Measurements from ENCODE around the gene WDR43. TPM values are rescaled to one million over a fixed set of nuclear protein-coding genes. Genes with fewer than 3 reads are reported as not detected.

WDR43 gene
- total and polyA plus RNA-seq, 2 experiments from 2014 or later, result 101 to 140 TPM

GRCh38 chr2:28990445-28990844, 96.0 kb downstream of the WDR43 start:
- Mint-ChIP-seq H3K27me3 (ENCODE audit: insufficient read depth, low read depth, poor library complexity) (peaks cover 6% of the 10 kb centered on the region), H3K27ac (no peak overlapping the region), H3K9me3 (no peaks in the 10 kb centered on the region; the same call in 2 of the 3 replicates), H3K4me3 (no peak overlapping the region), H3K36me3 (ENCODE audit: low read depth) (no peaks in the 10 kb centered on the region), H3K4me1 (peaks cover 5% of the 10 kb centered on the region; the same call in 1 of the 3 replicates)
- Histone ChIP-seq H3K4me3 (no peak overlapping the region), H2AFZ (no peak overlapping the region), H3K4me2 (no peak overlapping the region), H3K27me3 (ENCODE audit: insufficient read depth) (no peaks in the 10 kb centered on the region), H3F3A (replicated peaks; ENCODE audit: low read depth) (no peaks in the 10 kb centered on the region), H4K20me1 (replicated peaks; ENCODE audit: insufficient read depth) (no peaks in the 10 kb centered on the region), H3K79me2 (replicated peaks; ENCODE audit: insufficient read depth) (no peaks in the 10 kb centered on the region), H3K4me1 (ENCODE audit: insufficient read depth) (no peaks in the 10 kb centered on the region), H3K27ac (ENCODE audit: low read depth) (no peak overlapping the region), H3K9me2 (ENCODE audit: insufficient read depth) (no peaks in the 10 kb centered on the region), H3K36me3 (ENCODE audit: insufficient read depth) (no peaks in the 10 kb centered on the region)
- TF ChIP-seq CREB1 (CRISPR knock-in tag; IDR thresholded peaks at IDR 0.05; ENCODE audit: low read depth) (no peak), ZNF331 (CRISPR knock-in tag; IDR thresholded peaks at IDR 0.05; ENCODE audit: low read depth) (no peak), STAT1 (IDR thresholded peaks at IDR 0.05; ENCODE audit: unreplicated experiment) (no peak), EZH2phosphoT487 (IDR thresholded peaks at IDR 0.05; ENCODE audit: unreplicated experiment) (no peak), NANOG (IDR thresholded peaks at IDR 0.05; ENCODE audit: borderline replicate concordance) (no peak), CTCF (conservative IDR thresholded peaks at IDR 0.05; ENCODE audit: low read depth in 2 of 2) (no peak), JUNB (IDR thresholded peaks at IDR 0.05; ENCODE audit: unreplicated experiment) (no peak), POLR2AphosphoS5 (IDR thresholded peaks at IDR 0.05; ENCODE audit: low read depth) (no peak), ZNF114 (CRISPR knock-in tag; IDR thresholded peaks at IDR 0.05) (no peak), ETS1 (IDR thresholded peaks at IDR 0.05) (no peak)
- no peak for DNase-seq (ENCODE audit: low spot score)
- ATAC-seq, result no peak

- peaks cover 5% of the 10 kb centered on the region; the same call in 1 of the 3 replicates for H3K4me1 Mint-ChIP-seq
- DNase-seq (ENCODE audit: low spot score), result no peak
- no peak overlapping the region for H3K4me3 Mint-ChIP-seq
- H4K20me1 ChIP-seq (replicated peaks; ENCODE audit: insufficient read depth), result no peaks in the 10 kb centered on the region
- H3K79me2 ChIP-seq (replicated peaks; ENCODE audit: insufficient read depth), result no peaks in the 10 kb centered on the region
- no peak for ATAC-seq
- H3K36me3 ChIP-seq (ENCODE audit: insufficient read depth), result no peaks in the 10 kb centered on the region
- no peaks in the 10 kb centered on the region; the same call in 2 of the 3 replicates for H3K9me3 Mint-ChIP-seq
- H3K27ac Mint-ChIP-seq, result no peak overlapping the region
- no peaks in the 10 kb centered on the region for H3K4me1 ChIP-seq (ENCODE audit: insufficient read depth)
- H3K27me3 Mint-ChIP-seq (ENCODE audit: insufficient read depth, low read depth, poor library complexity), result peaks cover 6% of the 10 kb centered on the region
- H3K36me3 Mint-ChIP-seq (ENCODE audit: low read depth), result no peaks in the 10 kb centered on the region
- H3K4me3 ChIP-seq, result no peak overlapping the region
- H3K9me2 ChIP-seq (ENCODE audit: insufficient read depth), result no peaks in the 10 kb centered on the region
- H3K27me3 ChIP-seq (ENCODE audit: insufficient read depth), result no peaks in the 10 kb centered on the region
- H3F3A ChIP-seq (replicated peaks; ENCODE audit: low read depth), result no peaks in the 10 kb centered on the region
- no peak overlapping the region for H3K27ac ChIP-seq (ENCODE audit: low read depth)
- no peak overlapping the region for H2AFZ ChIP-seq
- H3K4me2 ChIP-seq, result no peak overlapping the region
- no peak for TF ChIP-seq EZH2phosphoT487 (IDR thresholded peaks at IDR 0.05; ENCODE audit: unreplicated experiment)
- no peak for TF ChIP-seq JUNB (IDR thresholded peaks at IDR 0.05; ENCODE audit: unreplicated experiment)
- TF ChIP-seq ZNF462 (CRISPR knock-in tag; IDR thresholded peaks at IDR 0.05), result no peak
- no peak for TF ChIP-seq NANOG (IDR thresholded peaks at IDR 0.05; ENCODE audit: borderline replicate concordance)
These were observed 96.6 kb downstream of the WDR43 start for GRCh38 chr2:28991021-28991420.

Measured in GM23338 (cell line).